Measurements from ENCODE around the gene THOC2.
"Not testable (repeated sequence)": the region's sequence is repeated elsewhere in the genome, so short reads cannot be mapped to it uniquely, and the experiment has no call there.

THOC2 gene

DNA sequence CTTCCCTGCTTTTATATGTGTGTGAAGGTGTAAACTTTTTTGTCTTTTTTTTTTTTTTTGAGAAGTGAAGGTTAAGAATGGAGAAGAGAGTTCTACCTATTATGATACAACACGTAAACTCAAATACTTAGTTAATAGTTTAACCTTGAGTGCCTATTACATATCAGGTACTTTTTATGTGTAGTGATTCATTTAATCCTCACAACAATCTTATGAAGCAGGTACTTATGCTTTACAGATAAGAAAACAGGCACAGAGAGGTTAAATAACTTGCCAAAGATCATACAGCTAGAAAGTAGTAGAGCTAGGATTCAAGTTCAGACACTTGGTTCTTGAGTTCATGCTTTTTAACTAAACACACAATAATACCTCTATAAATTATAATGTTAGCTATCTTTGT lies 107.4 kb downstream of the THOC2 start:
- peaks cover 86% of the 10 kb centered on the region for H3K36me3 ChIP-seq (replicated peaks)
- no peaks in the 10 kb centered on the region for H3K4me1 ChIP-seq
- DNase-seq (ENCODE audit: low spot score in 2 of 2) = no peak
- H3K4me3 ChIP-seq = no peak overlapping the region
- in situ Hi-C loops (cut with MboI; ENCODE audit: low sequenced_read_pairs) = loop anchor here (25.0 kb wide), 1 partner anchor 163 kb away; no protein-coding TSS in a partner anchor
- no peaks in the 10 kb centered on the region for H3K9me3 ChIP-seq
- H3K27me3 ChIP-seq (ENCODE audit: low read depth) = no peaks in the 10 kb centered on the region

DNA sequence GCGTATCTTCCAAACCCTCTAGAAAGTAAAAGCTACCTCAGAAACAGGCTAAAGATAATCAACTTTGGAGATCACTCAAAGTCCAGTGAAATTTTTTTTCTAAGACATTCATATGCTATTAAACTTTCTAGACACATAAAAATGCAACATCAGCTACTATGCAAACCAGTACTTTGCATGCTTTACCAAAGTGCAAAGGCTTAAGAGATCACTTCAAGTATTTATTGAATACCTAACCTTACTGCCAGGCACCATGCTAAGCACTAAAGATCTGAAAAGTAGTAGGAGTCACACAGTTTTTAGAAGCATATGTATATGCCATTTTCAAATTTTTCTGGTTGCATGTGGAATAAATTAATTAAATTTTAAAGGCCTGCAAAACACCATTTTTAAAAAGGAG lies 115.8 kb downstream of the THOC2 start:
- Histone ChIP-seq H3K9me3 (no peaks in the 10 kb centered on the region), H3K27me3 (ENCODE audit: low read depth) (no peaks in the 10 kb centered on the region), H3K36me3 (replicated peaks) (peaks cover 53% of the 10 kb centered on the region), H3K4me3 (no peak overlapping the region), H3K4me1 (peaks cover 23% of the 10 kb centered on the region)
- in situ Hi-C loops (cut with MboI; ENCODE audit: low sequenced_read_pairs) = no loop called here
- DNase-seq (ENCODE audit: low spot score in 2 of 2) = no peak

DNA sequence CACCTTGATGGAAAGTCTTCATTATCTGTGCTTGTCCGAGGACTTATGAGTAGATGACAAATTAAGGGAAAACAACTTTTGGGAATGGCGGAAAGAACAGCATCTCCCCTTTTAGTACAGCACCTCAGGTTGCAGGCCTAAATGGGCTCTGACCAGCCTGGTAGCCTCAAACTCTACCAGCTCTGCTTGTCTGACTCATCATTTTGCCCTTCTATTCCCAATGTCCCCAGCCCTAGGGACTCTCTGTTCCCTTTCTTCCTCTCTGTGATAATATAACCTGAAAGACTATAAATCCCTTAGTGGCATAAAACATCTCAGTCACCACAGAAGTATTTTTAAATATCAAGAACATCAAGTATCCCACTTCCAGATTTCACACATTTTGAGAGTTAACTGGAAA lies 121.9 kb downstream of the THOC2 start:
- Histone ChIP-seq H3K36me3 (replicated peaks) (peaks cover 41% of the 10 kb centered on the region), H3K27me3 (ENCODE audit: low read depth) (no peaks in the 10 kb centered on the region), H3K4me3 (no peak overlapping the region), H3K9me3 (no peaks in the 10 kb centered on the region), H3K4me1 (peaks cover 33% of the 10 kb centered on the region)
- DNase-seq (ENCODE audit: low spot score in 2 of 2) = no peak
- in situ Hi-C loops (cut with MboI; ENCODE audit: low sequenced_read_pairs) = no loop called here

DNA sequence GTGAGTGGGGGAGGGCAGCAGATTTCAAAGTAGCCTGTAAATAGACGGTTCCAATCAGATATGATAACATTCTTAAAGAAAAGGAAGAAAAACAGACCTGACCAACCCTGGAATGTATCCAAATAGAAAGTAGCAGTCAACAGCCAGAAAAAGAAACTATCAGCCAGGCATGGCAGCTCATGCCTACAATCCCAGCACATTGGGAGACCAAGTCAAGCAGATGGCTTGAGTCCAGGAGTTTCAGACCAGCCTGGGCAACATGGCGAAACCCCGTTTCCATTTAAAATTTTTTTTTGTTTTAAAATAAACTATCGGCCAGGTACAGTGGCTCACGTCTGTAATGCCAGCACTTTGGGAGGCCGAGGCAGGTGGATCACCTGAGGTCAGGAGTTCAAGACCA lies 125.0 kb downstream of the THOC2 start:
- peaks cover 36% of the 10 kb centered on the region for H3K4me1 ChIP-seq
- H3K36me3 ChIP-seq (replicated peaks) = peaks cover 56% of the 10 kb centered on the region
- no peaks in the 10 kb centered on the region for H3K27me3 ChIP-seq (ENCODE audit: low read depth)
- in situ Hi-C loops (cut with MboI; ENCODE audit: low sequenced_read_pairs) = no loop called here
- DNase-seq (ENCODE audit: low spot score in 2 of 2) = no peak
- no peak overlapping the region for H3K4me3 ChIP-seq
- no peaks in the 10 kb centered on the region for H3K9me3 ChIP-seq

DNA sequence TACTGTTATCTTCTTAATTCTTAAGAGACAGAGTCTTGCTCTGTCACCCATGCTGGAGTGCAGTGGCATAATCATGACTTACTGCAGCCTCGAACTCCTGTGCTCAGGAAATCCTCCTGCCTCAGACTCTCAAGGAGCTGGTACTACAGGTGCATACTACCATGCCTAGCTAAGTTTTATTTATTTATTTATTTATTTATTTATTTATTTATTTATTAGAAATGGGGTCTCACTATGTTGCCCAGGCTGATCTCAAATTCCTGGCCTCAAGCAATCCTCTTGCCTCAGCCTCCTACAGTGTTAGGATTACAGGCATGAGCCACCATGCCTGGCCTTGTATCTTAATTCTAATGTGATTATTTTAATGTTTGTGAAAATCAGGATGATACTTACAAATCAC lies 125.6 kb downstream of the THOC2 start:
- no peak for DNase-seq (ENCODE audit: low spot score in 2 of 2)
- no peaks in the 10 kb centered on the region for H3K27me3 ChIP-seq (ENCODE audit: low read depth)
- H3K4me1 ChIP-seq = peaks cover 33% of the 10 kb centered on the region
- H3K4me3 ChIP-seq = no peak overlapping the region
- in situ Hi-C loops (cut with MboI; ENCODE audit: low sequenced_read_pairs) = no loop called here
- H3K36me3 ChIP-seq (replicated peaks) = peaks cover 54% of the 10 kb centered on the region
- H3K9me3 ChIP-seq = no peaks in the 10 kb centered on the region

DNA sequence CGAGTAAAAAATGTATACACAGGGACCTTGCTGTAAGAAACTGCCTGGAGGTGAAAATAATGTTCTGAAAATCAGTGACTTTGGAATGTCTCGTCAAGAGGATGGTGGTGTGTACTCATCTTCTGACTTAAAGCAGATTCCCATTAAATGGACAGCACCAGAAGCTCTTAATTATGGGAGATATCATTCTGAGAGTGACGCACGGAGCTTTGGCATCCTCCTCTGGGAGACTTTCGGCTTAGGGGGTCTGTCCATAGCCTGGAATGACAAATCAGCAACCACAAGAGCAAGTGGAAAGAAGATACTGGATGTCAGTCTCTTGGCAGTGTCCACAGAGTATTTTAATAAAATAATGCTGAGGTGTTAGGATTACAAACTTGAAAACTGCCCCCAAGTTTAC lies 129.4 kb downstream of the THOC2 start:
- Histone ChIP-seq H3K36me3 (replicated peaks) (peaks cover 50% of the 10 kb centered on the region), H3K4me3 (no peak overlapping the region), H3K9me3 (no peaks in the 10 kb centered on the region), H3K4me1 (peaks cover 11% of the 10 kb centered on the region), H3K27me3 (ENCODE audit: low read depth) (no peaks in the 10 kb centered on the region)
- in situ Hi-C loops (cut with MboI; ENCODE audit: low sequenced_read_pairs) = no loop called here
- no peak for DNase-seq (ENCODE audit: low spot score in 2 of 2)

DNA sequence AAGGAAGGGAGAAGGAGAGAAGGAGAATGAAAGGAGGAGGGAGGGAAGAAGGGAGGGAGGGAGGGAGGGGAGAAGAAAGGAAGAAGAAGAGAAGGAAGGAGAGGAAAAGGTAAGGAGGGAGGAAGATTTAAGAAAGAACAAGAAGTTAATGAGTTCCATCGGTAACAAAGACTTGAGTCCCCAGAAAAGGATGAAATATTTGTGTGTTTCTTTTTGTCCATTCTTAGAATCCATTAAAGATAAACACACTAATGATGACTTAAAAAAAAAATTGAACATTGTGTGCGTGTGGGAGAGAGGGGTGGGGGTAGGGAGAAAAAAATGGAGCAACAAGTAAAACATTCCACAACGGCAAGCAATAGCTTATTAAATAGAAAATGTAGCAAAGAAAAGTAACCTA lies 131.4 kb downstream of the THOC2 start:
- in situ Hi-C loops (cut with MboI; ENCODE audit: low sequenced_read_pairs) = no loop called here
- Histone ChIP-seq H3K4me1 (peaks cover 17% of the 10 kb centered on the region), H3K27me3 (ENCODE audit: low read depth) (no peaks in the 10 kb centered on the region), H3K9me3 (no peaks in the 10 kb centered on the region), H3K4me3 (no peak overlapping the region), H3K36me3 (replicated peaks) (peaks cover 43% of the 10 kb centered on the region)
- DNase-seq (ENCODE audit: low spot score in 2 of 2) = no peak

DNA sequence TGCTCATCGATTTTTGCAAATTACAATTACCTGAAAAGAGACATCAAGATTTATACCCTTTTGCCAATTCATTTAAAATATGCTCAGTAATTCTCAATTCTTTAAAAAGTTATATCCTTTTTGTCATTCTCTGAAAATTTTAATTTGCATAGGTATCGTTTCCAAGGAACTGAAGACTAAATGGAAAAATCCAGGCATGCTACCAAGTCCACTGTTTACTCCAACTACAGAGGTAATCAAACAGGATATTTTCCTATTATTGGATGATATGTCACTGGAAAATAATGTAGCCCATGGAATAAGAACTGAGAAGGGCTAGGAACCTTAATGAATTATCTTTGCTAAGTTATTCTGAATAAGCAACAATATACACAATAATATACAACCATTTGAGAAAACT lies 132.7 kb downstream of the THOC2 start:
- in situ Hi-C loops (cut with MboI; ENCODE audit: low sequenced_read_pairs) = no loop called here
- H3K4me1 ChIP-seq = peaks cover 7% of the 10 kb centered on the region
- no peaks in the 10 kb centered on the region for H3K27me3 ChIP-seq (ENCODE audit: low read depth)
- H3K9me3 ChIP-seq = no peaks in the 10 kb centered on the region
- no peak overlapping the region for H3K4me3 ChIP-seq
- no peak for DNase-seq (ENCODE audit: low spot score in 2 of 2)
- peaks cover 37% of the 10 kb centered on the region for H3K36me3 ChIP-seq (replicated peaks)

DNA sequence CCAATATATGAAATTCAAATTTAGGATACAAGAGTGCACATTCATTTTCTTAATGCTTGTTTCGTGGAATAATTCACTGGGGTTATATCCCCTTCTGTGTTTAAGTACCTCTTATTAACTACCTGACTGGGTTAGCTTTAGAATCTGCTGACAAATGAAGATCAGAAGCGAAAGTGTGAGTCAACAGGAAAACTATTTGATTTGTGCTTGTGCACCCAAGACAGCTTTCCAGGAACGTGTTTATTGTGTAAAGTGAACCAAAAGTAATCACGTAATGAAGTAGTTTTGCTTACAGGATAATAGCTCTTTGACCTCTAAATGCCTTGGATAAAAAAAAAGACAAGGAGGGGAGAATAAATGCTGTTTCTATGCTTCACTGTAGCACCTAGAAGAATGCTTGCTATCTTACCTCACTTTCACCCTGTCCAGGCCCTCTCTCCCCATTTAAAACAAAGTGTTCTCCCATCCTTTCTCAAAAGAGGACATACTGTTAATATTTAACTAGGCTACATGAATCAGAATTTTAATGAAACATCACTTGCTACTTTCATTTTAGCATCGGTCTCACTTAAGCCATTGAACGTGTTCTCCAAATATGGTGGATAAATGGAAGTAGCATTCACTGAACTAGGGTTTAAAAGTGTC lies 141.9 kb downstream of the THOC2 start:
- Histone ChIP-seq H3K9me3 (no peaks in the 10 kb centered on the region), H3K4me3 (no peak overlapping the region), H3K27me3 (ENCODE audit: low read depth) (no peaks in the 10 kb centered on the region), H3K4me1 (peaks cover 16% of the 10 kb centered on the region), H3K36me3 (replicated peaks) (no peaks in the 10 kb centered on the region)
- in situ Hi-C loops (cut with MboI; ENCODE audit: low sequenced_read_pairs) = no loop called here
- no peak for DNase-seq (ENCODE audit: low spot score in 2 of 2)

DNA sequence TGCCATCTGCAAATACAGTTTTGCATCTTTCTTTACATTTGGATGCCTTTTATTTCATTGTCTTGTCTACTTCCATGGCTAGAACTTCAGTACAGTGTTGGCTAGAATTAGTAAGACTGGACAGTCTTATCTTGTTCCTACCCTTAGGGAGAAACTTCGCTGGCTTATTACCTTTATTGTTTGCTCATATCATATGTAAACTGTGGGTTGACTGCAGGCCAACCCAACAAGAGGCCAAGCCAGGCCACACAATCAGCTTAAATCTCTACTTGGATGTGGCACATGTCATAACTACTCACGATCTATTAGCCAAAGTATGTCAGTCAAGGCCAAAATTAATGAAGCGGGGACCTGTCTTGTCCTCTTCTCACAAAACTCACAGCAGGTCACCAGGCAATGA lies 144.1 kb downstream of the THOC2 start:
- no peaks in the 10 kb centered on the region for H3K9me3 ChIP-seq
- no peaks in the 10 kb centered on the region for H3K27me3 ChIP-seq (ENCODE audit: low read depth)
- no peak overlapping the region for H3K4me3 ChIP-seq
- no peaks in the 10 kb centered on the region for H3K36me3 ChIP-seq (replicated peaks)
- no peak for DNase-seq (ENCODE audit: low spot score in 2 of 2)
- in situ Hi-C loops (cut with MboI; ENCODE audit: low sequenced_read_pairs) = no loop called here
- peaks cover 28% of the 10 kb centered on the region for H3K4me1 ChIP-seq

DNA sequence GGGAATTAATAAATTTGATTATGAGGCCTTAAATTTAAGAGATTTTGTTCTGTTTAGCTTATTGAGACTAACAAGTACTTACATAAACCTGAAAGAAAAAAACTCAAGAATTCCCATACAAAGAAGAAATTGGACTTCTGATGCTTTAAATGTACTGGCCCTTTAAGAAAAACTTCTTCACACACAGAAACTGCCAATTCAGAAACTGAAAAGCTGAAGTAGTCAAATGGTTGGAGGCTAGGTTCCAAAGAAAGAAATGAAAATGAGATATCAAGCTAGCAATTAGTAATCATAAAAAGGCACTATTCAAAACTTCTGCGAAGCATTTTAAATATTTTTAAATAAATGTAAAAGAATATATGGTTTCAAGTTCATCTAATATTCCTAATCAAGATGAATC lies 151.3 kb downstream of the THOC2 start:
- H3K4me1 ChIP-seq = peaks cover 51% of the 10 kb centered on the region
- H3K27me3 ChIP-seq (ENCODE audit: low read depth) = no peaks in the 10 kb centered on the region
- in situ Hi-C loops (cut with MboI; ENCODE audit: low sequenced_read_pairs) = no loop called here
- DNase-seq (ENCODE audit: low spot score in 2 of 2) = peak in 1 of 2 experiments; percentile 73
- H3K36me3 ChIP-seq (replicated peaks) = no peaks in the 10 kb centered on the region
- H3K9me3 ChIP-seq = peaks cover 2% of the 10 kb centered on the region; the same call in 1 of the 2 replicates
- H3K4me3 ChIP-seq = no peak overlapping the region

DNA sequence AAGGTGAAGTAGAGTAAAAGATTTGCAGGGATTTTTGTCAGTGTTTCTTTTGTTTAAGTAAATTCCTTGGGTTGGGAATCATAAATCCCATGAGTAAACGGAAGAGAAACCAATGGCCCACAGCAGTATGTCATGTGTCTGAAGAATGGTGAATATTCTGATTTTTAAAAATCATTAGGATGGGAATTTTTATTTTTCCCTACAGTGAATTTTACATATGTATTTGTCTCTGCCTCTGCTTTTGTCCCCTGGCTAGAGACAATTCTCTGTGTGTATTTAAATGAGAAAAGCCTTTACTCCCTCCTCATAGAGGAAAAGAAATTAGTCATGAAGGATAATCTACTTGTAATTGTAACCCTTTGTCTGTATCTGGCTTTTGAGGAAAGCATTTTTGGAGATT lies 152.1 kb downstream of the THOC2 start:
- no peaks in the 10 kb centered on the region for H3K27me3 ChIP-seq (ENCODE audit: low read depth)
- in situ Hi-C loops (cut with MboI; ENCODE audit: low sequenced_read_pairs) = no loop called here

DNA sequence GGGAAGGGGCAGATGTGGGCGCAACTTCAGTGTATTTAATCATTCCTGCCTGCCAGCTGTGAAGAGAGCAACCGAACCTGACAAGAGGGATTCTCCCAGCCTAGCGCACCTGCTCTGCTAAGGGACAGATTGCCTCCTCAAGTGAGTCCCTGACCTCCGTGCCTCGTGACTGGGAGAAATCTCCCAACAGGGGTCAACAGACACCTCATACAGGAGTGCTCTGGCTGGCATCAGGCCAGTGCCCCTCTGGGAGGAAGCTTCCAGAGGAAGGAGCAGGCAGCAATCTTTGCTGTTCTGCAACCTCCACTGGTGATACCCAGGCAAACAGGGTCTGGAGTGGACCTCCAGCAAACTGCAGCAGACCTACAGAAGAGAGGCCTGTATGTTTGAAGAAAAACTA lies 158.8 kb downstream of the THOC2 start:
- H3K4me1 ChIP-seq; H3K36me3 ChIP-seq (replicated peaks); in situ Hi-C loops (cut with MboI; ENCODE audit: low sequenced_read_pairs); DNase-seq (ENCODE audit: low spot score in 2 of 2); H3K4me3 ChIP-seq; H3K27me3 ChIP-seq (ENCODE audit: low read depth); H3K9me3 ChIP-seq: not testable (repeated sequence)

More for the DNA sequence above, 152.1 kb downstream of the THOC2 start:
- no peak overlapping the region for H3K4me3 ChIP-seq
- peaks cover 51% of the 10 kb centered on the region for H3K4me1 ChIP-seq
- DNase-seq (ENCODE audit: low spot score in 2 of 2) = peak; percentile 46 to 100
- no peaks in the 10 kb centered on the region for H3K36me3 ChIP-seq (replicated peaks)
- peaks cover 2% of the 10 kb centered on the region for H3K9me3 ChIP-seq

DNA sequence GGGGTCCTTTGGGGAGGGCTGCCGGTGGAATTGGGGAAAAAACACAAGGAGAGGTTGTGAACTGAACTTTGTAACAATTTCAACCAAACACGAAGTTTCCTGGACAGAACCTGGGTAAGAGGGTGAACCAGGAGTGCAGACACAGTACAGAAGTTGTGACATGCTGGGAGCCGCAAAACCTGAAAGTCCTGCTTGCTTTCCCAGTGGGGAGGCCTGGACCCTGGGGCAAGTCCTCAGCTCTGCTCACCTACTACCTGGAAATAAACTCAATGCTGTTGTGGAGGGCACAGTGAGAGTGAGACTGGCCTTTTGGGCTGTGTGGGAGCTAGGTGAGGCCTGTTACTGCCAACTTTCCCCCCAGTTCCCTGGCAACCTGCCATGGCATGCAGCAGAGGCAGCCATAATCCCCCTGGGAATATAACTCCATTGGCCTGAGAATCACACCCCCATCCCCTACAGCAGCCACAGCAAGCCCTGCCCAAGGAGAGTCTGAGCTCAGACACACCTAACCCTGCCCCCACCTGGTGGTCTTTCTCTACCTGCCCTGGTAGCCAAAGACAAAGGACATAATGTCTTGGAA lies 162.8 kb downstream of the THOC2 start:
- H3K4me3 ChIP-seq = no peak overlapping the region
- DNase-seq (ENCODE audit: low spot score in 2 of 2) = peak in 1 of 2 experiments; percentile 40
- in situ Hi-C loops (cut with MboI; ENCODE audit: low sequenced_read_pairs) = no loop called here
- no peaks in the 10 kb centered on the region for H3K9me3 ChIP-seq
- H3K4me1 ChIP-seq = no peaks in the 10 kb centered on the region
- no peaks in the 10 kb centered on the region for H3K36me3 ChIP-seq (replicated peaks)
- no peaks in the 10 kb centered on the region for H3K27me3 ChIP-seq (ENCODE audit: low read depth)

DNA sequence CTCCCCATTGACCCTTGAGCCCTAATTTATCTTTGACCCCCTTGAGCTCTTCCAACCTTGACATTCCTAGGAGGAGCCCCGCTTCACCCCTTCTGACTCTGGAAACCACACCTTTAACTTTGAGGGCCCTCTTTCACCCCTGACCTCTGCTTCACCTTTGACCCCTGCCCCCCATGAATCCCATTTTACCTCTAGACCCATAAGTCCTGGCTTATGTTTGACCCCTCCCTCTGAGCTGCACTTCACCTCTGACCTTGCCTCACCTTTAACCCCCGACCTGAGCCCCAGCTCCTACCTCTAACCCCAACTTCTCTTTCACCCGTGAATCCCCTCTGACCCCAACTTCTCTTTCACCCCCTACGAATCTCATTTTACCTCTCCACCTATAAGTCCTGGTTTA lies 169.7 kb downstream of the THOC2 start:
- no peaks in the 10 kb centered on the region for H3K9me3 ChIP-seq
- no peaks in the 10 kb centered on the region for H3K27me3 ChIP-seq (ENCODE audit: low read depth)
- H3K4me1 ChIP-seq = no peaks in the 10 kb centered on the region; the same call in 1 of the 2 replicates
- in situ Hi-C loops (cut with MboI; ENCODE audit: low sequenced_read_pairs) = no loop called here
- no peak for DNase-seq (ENCODE audit: low spot score in 2 of 2)
- no peaks in the 10 kb centered on the region for H3K36me3 ChIP-seq (replicated peaks)
- H3K4me3 ChIP-seq = no peak overlapping the region

All from HAP-1 (cell line).